Measurements from ENCODE around the gene RCAN2. TPM values are rescaled to one million over a fixed set of nuclear protein-coding genes. Genes with fewer than 3 reads are reported as not detected.

The RCAN2 gene
- total and polyA plus RNA-seq, 2 donors (not counting 1 experiment from before 2014, with no cell fraction given): not detected

GRCh38 chr6:46327779-46328178 is 163.5 kb downstream of the RCAN2 start:
- H3K79me2 ChIP-seq (ENCODE audit: control insufficient read depth, insufficient read depth, low read length): no peaks in the 10 kb centered on the region
- no peak for TF ChIP-seq CTCF (IDR thresholded peaks at IDR 0.05)
- no peak for TF ChIP-seq EZH2 (IDR thresholded peaks at IDR 0.05; ENCODE audit: borderline replicate concordance, insufficient read depth, low read depth, low read length, poor library complexity, severe bottlenecking)
- Mint-ChIP-seq H3K4me1 (peaks cover 8% of the 10 kb centered on the region), H3K9me3 (ENCODE audit: insufficient read depth) (no peaks in the 10 kb centered on the region), H3K4me3 (no peak overlapping the region), H3K27me3 (peaks cover 12% of the 10 kb centered on the region), H3K27ac (no peak overlapping the region)
- no peaks in the 10 kb centered on the region for H3K36me3 ChIP-seq (replicated peaks in 1 of 2; ENCODE audit: control extremely low read depth in 1 of 2, control insufficient read depth in 1 of 2, extremely low read depth in 1 of 2, insufficient read depth in 2 of 2, low read length in 1 of 2)
- ChIA-PET POLR2A (no interaction called here), CTCF (interaction anchor here (0.7 kb wide), 1 partner anchor 237 kb away, joined by 3 read pairs; no protein-coding TSS in a partner anchor)
- no peaks in the 10 kb centered on the region for H3K9me3 ChIP-seq (ENCODE audit: control extremely low read depth in 1 of 3, control insufficient read depth in 2 of 3, insufficient read depth in 1 of 3, low read length in 2 of 3)
- intact Hi-C loops (cut with micrococcal nuclease): no loop called here
- peaks cover 0 to 7% of the 10 kb centered on the region in 2 donors for H3K4me1 ChIP-seq (ENCODE audit: control insufficient read depth in 2 of 2, insufficient read depth in 2 of 2, low read length in 2 of 2)
- H4K20me1 ChIP-seq (ENCODE audit: control insufficient read depth, insufficient read depth, low read length, poor library complexity, severe bottlenecking): no peaks in the 10 kb centered on the region
- DNase-seq (no peak), ATAC-seq (ENCODE audit: low read depth) (no peak)
- peaks cover 0 to 8% (median 0%) of the 10 kb centered on the region in 4 experiments for H3K27me3 ChIP-seq (replicated peaks in 1 of 4; ENCODE audit: control extremely low read depth in 1 of 4, control insufficient read depth in 3 of 4, insufficient read depth in 4 of 4, low read length in 3 of 4)
- WGBS (ENCODE audit: insufficient coverage): 50% methylated on average over 1 of the region's 3 CpGs
- no peak overlapping the region for H3K4me2 ChIP-seq (replicated peaks; ENCODE audit: low read depth, low read length, poor library complexity, severe bottlenecking)
- no peak overlapping the region for H3K9ac ChIP-seq (ENCODE audit: low read length)
- H2AFZ ChIP-seq (ENCODE audit: insufficient read depth, low read depth, low read length, poor library complexity, severe bottlenecking): no peak overlapping the region
- no peak overlapping the region for H3K27ac ChIP-seq (ENCODE audit: low read length in 2 of 2)
- H3K4me3 ChIP-seq (ENCODE audit: control extremely low read depth in 1 of 5, extremely low read depth in 1 of 5, insufficient read depth in 1 of 5, low read depth in 2 of 5, low read length in 4 of 5): no peak overlapping the region

- no peaks in the 10 kb centered on the region for H3K79me2 ChIP-seq (ENCODE audit: control insufficient read depth, insufficient read depth, low read length)
- H3K9me3 Mint-ChIP-seq (ENCODE audit: insufficient read depth): no peaks in the 10 kb centered on the region
- H3K27ac ChIP-seq (ENCODE audit: low read length in 2 of 2): no peak overlapping the region
- no peak for DNase-seq
- no peak overlapping the region for H3K4me2 ChIP-seq (replicated peaks; ENCODE audit: low read depth, low read length, poor library complexity, severe bottlenecking)
- H3K27me3 ChIP-seq (replicated peaks in 1 of 4; ENCODE audit: control extremely low read depth in 1 of 4, control insufficient read depth in 3 of 4, insufficient read depth in 4 of 4, low read length in 3 of 4): peaks cover 0 to 8% (median 0%) of the 10 kb centered on the region in 4 experiments
- peaks cover 0 to 7% of the 10 kb centered on the region in 2 donors for H3K4me1 ChIP-seq (ENCODE audit: control insufficient read depth in 2 of 2, insufficient read depth in 2 of 2, low read length in 2 of 2)
- intact Hi-C loops (cut with micrococcal nuclease): no loop called here
- no peak for ATAC-seq (ENCODE audit: low read depth)
- no peaks in the 10 kb centered on the region for H3K36me3 ChIP-seq (replicated peaks in 1 of 2; ENCODE audit: control extremely low read depth in 1 of 2, control insufficient read depth in 1 of 2, extremely low read depth in 1 of 2, insufficient read depth in 2 of 2, low read length in 1 of 2)
- no peak for TF ChIP-seq CTCF (IDR thresholded peaks at IDR 0.05)
- no peak for TF ChIP-seq EZH2 (IDR thresholded peaks at IDR 0.05; ENCODE audit: borderline replicate concordance, insufficient read depth, low read depth, low read length, poor library complexity, severe bottlenecking)
- H3K9me3 ChIP-seq (ENCODE audit: control extremely low read depth in 1 of 3, control insufficient read depth in 2 of 3, insufficient read depth in 1 of 3, low read length in 2 of 3): no peaks in the 10 kb centered on the region
- H3K4me3 Mint-ChIP-seq: no peak overlapping the region
- no peaks in the 10 kb centered on the region for H4K20me1 ChIP-seq (ENCODE audit: control insufficient read depth, insufficient read depth, low read length, poor library complexity, severe bottlenecking)
- POLR2A ChIA-PET: no interaction called here
- H3K4me3 ChIP-seq (ENCODE audit: control extremely low read depth in 1 of 5, extremely low read depth in 1 of 5, insufficient read depth in 1 of 5, low read depth in 2 of 5, low read length in 4 of 5): no peak overlapping the region
- H3K27ac Mint-ChIP-seq: no peak overlapping the region
- peaks cover 11% of the 10 kb centered on the region for H3K27me3 Mint-ChIP-seq
- H3K9ac ChIP-seq (ENCODE audit: low read length): no peak overlapping the region
- CTCF ChIA-PET: no interaction called here
- 74% methylated on average over 14 of the region's 21 CpGs for WGBS (ENCODE audit: insufficient coverage)
- H2AFZ ChIP-seq (ENCODE audit: insufficient read depth, low read depth, low read length, poor library complexity, severe bottlenecking): peak overlapping the region; percentile 3
- H3K4me1 Mint-ChIP-seq: peaks cover 8% of the 10 kb centered on the region
Measured at GRCh38 chr6:46325561-46326530, 165.4 kb downstream of the RCAN2 start.

Data from B cell (primary cell).